ENCODE data around the gene TCERG1.

Gene TCERG1

DNA sequence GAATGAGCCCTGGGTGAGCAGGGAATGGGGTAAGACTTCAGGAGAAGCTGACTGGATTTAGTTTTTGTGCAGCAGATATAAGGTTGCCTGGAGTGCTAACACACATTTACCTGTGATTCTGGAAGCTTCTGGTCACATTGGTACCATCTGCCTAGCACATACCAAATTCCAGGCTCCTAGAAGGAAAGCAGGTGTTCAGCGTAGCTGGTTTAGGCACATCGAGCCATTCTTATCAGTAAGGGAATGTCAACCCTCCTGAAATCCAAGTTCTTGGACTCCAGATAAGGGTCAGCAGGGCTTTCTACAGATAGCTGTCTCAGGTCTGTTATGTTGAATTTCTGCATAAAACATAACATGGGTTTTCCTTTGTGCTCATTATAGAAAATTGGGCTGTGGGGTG lies 10.3 kb downstream of the TCERG1 start:
- no peak for DNase-seq (ENCODE audit: low read depth, low spot score)

DNA sequence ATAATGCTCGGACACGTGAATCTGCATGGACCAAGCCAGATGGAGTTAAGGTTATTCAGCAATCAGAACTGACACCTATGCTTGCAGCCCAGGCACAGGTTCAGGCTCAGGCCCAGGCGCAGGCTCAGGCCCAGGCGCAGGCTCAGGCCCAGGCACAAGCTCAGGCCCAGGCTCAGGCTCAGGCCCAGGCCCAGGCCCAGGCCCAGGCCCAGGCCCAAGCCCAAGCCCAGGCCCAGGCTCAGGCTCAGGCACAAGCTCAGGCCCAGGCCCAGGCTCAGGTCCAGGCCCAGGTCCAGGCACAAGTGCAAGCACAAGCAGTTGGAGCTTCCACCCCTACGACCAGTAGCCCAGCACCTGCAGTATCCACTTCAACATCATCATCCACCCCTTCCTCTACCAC lies 11.8 kb downstream of the TCERG1 start:
- no peak for DNase-seq (ENCODE audit: low read depth, low spot score)

DNA sequence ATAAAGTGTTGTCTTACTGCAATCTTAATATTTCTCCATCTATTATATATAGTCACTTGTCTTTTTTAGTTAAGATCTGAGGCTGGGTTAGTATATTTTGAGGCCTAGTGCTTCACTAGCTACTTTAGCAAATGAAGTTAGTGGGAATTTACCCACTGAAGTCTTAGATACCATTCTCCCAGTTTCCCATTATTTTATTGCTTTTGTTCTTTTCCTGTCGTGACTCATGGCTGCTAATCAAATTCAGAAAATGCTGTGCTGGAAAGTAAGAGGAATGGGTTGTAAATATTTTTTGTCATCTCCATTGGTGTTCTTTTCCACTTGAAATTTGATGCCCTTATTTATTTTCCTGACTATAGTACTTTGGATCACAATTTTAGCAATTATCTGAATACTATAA lies 14.2 kb downstream of the TCERG1 start:
- peak; percentile 56 for DNase-seq (ENCODE audit: low read depth, low spot score)

- no peak for DNase-seq (ENCODE audit: low read depth, low spot score)
Measured at GRCh38 chr5:146463446-146463845, 16.3 kb downstream of the TCERG1 start.

GRCh38 chr5:146466521-146467349 lies 19.6 kb downstream of the TCERG1 start:
- peak; percentile 37 for DNase-seq (ENCODE audit: low read depth, low spot score)

- DNase-seq (ENCODE audit: low read depth, low spot score) = no peak
Measured at GRCh38 chr5:146467760-146468159, 20.6 kb downstream of the TCERG1 start.

DNA sequence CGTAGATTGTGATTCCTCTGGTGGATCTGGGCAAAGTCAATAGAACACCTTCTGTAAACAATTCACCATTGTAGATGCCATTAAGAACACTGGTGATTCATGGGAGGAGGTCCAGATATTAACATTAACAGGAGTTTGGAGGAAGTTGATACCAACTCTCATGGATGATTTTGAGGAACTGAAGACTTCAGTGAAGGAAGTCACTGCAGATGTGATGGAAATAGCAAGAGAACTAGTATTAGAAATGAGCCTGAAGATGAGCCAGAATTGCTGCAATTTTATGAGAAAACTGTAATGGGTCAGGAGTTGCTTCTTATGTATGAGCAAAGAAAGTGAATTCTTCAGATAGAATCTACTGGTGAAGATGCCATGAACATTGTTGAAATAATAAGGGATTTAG lies 26.9 kb downstream of the TCERG1 start:
- no peak for DNase-seq (ENCODE audit: low read depth, low spot score)

- no peak for DNase-seq (ENCODE audit: low read depth, low spot score)
Measured at GRCh38 chr5:146475190-146475780, 28.2 kb downstream of the TCERG1 start.

DNA sequence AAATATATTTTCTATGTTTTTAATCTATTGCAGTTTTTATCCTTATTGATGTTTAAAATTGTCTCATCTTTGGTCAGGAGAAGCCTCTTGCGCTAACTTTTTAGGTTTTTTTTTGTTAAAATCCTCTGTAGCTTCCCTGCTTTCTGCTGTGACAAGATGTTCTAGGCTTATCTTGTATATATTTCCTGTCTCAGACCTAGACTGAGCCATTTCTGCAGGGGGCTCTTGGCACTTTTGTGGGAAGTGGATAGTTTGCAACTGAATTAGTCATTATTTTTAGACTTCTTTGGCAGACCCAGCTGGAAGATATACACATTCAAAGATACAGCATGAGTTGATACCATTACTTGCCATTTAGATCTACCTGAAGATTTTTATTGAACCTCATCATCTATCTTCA lies 28.8 kb downstream of the TCERG1 start:
- no peak for DNase-seq (ENCODE audit: low read depth, low spot score)

DNA sequence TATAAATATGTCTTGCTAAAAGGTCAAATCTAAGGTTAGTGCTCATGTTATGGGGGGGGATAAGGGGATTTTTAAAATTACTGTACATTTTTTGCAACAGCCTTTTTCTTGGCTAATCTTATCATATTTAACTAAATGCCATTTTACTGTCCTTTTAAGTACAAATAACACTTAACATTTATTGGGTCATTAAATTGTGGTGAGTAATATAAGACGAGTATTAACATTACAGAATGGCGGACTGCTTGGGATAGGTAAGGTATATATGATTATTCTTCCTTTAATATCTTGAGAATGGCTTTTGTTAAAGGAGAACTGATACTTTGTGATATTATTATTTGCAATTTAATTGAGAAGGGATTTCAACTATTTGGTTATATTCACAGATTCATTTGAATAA lies 35.6 kb downstream of the TCERG1 start:
- DNase-seq (ENCODE audit: low read depth, low spot score) = no peak

DNA sequence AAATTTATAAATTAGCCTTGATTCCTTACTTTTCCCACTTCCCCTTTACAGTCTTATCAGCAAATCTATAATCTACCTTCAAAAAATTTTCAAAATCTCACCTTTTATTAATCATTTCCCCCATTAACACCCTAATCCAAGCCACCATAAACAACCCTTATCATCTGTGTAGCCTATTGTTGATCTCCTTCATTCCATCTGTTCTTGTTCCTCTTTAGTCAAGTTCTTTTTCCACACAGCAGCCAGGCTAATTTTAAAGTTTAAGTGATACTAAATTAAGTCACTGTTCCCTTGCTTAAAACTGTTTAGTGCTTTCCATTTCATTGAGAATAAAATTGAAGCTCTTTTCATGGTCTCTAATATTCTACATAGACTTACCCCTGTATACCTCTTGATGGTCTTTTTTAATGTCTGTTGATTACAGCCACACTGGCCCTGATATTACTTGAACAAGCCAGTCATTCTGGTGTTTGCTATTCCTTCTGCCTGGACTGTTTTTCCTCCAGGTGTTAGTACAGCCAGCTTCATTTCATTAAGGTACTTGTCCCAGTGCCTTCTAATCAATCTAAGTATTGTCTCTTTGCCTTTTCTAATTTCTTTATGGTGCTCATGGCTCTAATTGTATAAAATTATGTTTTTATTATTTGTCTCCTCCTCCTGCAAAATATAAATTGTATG lies 37.7 kb downstream of the TCERG1 start:
- DNase-seq (ENCODE audit: low read depth, low spot score) = no peak

DNA sequence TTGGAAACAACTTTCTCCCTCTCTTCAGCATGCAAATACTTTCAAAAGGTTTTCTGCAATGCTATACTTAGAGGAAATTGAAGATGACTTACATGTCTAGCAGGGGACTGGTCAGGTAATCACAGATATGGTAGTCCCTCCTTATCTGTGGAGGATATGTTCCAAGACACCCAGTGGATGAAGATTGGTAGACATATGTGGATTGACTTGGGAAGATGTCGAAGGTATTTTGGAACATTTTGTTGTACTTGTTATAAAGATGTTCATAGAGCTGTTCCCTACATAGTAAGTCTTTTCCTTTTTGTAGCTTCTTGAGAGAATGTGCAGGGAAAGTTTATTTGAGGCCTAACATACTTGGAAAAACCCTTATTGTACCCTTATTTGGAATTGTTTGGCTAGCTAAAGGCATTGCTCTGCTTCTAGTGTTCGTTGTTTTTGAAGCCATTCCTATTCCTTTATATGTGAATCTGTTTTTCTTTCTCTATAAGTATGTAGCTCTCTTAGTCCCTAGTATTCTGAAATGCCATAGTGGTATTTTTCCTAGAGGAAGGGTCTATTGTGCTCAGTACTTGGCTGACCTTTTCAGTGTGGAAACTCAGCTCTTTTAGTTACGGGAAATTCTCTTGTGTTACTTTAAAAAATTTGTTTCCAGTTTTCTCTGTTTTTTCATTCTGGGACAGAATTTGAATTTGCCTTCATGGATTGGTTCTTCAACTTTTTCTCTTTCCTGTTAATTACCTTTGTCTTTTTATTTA lies 43.1 kb downstream of the TCERG1 start:
- DNase-seq (ENCODE audit: low read depth, low spot score) = peak; percentile 7

DNA sequence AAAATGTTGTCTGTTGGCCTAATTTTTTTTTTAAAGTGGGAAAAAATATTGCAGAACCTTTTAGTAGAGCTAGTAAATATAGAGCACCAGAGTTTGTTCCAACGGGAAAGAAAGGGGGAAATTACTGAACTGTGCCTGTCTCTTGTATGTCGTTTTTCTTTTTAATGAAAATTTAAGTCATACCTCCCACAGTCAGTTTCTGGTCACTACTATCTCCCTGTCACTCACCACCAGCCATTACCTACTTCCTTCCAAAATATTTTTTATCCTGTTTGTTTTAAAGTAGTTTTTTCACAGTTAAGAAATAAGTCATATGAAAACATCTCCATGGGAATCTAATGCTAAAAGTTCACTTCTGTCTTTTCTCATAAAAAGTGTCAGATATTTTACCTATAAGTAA lies 47.5 kb downstream of the TCERG1 start:
- no peak for DNase-seq (ENCODE audit: low read depth, low spot score)

GRCh38 chr5:146499680-146500079 lies 52.5 kb downstream of the TCERG1 start:
- DNase-seq (ENCODE audit: low read depth, low spot score) = no peak

DNA sequence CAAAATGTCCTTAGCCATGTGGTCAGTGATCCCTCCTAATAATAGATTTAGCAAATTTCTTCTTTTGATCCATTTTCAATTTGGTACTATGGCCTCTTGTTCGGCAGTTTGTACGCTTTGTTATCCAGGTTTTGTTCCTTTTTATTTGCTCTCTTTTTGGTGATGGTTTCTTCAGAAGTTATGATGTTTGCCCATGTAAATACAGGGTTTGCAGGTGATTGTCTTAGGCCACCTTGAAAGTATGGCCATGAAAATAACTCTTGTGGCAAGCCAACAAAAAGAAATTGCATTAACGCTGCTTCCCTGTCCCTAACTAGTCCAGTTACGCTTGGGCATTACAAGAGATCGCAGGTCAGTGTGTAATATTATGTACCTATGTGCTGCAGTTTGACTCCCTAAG lies 60.3 kb downstream of the TCERG1 start:
- no peak for DNase-seq (ENCODE audit: low read depth, low spot score)

DNA sequence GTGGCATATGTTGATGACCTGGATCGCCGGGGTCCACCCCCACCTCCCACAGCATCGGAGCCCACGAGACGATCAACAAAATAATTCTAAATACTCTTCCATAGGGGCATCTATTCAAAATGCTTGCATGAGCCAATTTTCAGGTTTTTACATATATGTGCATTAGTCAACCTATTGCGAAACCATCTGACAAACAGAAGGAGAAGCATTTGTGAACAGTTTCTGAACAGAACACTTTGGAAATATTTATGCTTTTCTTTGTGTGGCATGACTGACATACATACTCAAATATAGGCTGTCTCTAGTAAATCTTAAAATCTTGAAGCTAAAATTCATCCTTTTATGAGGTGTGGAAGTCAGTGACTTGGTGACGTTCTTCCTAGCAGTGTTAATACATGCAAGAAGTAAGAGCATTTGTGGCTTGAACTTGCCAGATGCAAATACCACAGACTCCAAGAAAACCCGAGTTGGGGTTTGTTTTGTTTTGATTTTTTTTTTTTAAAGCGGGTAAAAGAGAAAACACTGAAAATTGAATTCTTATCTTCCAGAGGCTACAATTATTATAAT lies 63.5 kb downstream of the TCERG1 start:
- DNase-seq (ENCODE audit: low read depth, low spot score) = no peak

- no peak for DNase-seq (ENCODE audit: low read depth, low spot score)
Measured at GRCh38 chr5:146513462-146513861, 66.3 kb downstream of the TCERG1 start.

GRCh38 chr5:146514575-146514974 lies 67.4 kb downstream of the TCERG1 start:
- DNase-seq (ENCODE audit: low read depth, low spot score) = no peak

DNA sequence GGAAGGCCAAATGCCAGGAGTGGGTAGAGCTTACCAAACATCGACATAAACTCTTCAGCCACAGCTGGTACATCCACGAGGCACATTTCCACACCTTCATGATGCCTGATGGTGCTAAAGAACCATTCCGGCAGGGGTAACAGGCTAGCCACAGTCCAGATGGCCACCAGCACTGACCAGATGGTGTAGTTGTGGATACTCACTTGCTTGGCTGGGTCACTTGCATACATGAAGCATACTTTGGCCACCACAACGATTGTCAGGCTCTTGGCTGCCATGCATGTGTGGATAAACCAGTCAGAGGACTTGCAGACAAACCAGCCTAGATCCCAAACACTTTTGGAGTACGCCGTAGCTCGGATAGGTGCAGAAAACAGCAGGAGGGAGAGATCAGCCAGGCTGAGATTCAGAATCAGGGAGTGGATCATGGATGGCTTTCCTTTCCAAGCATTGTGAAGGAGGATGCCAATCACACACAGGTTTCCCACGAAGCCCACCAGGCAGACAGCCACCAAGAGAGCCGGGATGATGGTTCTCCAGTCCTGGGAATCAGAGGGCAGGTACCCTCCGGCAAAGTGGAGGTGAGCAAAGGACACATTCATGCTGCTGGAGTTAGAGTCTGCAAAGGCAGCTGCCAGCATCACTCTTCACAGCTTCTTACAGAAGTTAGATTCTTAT lies 68.5 kb downstream of the TCERG1 start:
- no peak for DNase-seq (ENCODE audit: low read depth, low spot score)

DNA sequence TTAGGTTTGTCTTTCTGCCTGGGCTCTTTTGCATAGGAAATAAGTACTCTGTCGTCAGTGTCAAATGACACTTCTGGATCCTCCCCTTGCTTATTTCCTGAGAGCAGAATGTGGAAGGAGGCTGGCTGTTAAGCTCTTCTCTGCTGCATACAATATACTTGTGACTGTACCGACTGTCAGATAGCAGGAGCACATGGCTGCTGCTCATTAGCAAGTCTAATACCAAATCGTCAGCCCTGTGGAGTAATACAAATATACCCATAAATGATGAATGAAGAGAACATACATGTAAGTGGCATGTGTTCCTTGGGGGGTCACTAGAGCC lies 69.0 kb downstream of the TCERG1 start, which contains the start of gene GPR151:
GPR151 (minus strand) TSS at position 40 of the 325 bp plus-strand sequence. CDS start 77 bp downstream, outside the sequence.
- DNase-seq (ENCODE audit: low read depth, low spot score) = no peak

GRCh38 chr5:146519554-146519953 lies 72.4 kb downstream of the TCERG1 start:
- DNase-seq (ENCODE audit: low read depth, low spot score) = no peak

Data from astrocyte of the hippocampus (primary cell).